Endothelial cell (in vitro differentiated cells): ENCODE data around the gene SLC18A2. TPM values are rescaled to one million over a fixed set of nuclear protein-coding genes. Genes with fewer than 3 reads are reported as not detected.
A peak's percentile ranks its signal among the peaks of the same experiment; 100 is the strongest.

Experiments used
- DNase-seq: peaks from one replicate; pipeline ENCODE4 v3.0.0; 2021; ENCODE audit warnings: low spot score
- H3K27ac Mint-ChIP-seq: one replicate; pipeline ENCODE4 v1.8.0; 2021; ENCODE audit warnings: mixed read lengths, inconsistent platforms; ENCODE audit not compliant: unreplicated experiment
- H3K27me3 Mint-ChIP-seq: one replicate; pipeline ENCODE4 v1.8.0; 2021; ENCODE audit warnings: mild to moderate bottlenecking, moderate library complexity, mixed read lengths, inconsistent platforms; ENCODE audit not compliant: unreplicated experiment
- H3K36me3 Mint-ChIP-seq: one replicate; pipeline ENCODE4 v1.8.0; 2021; ENCODE audit warnings: mild to moderate bottlenecking, low read depth, mixed read lengths, inconsistent platforms; ENCODE audit not compliant: unreplicated experiment
- H3K4me1 Mint-ChIP-seq: one replicate; pipeline ENCODE4 v1.8.0; 2021; ENCODE audit warnings: mild to moderate bottlenecking, mixed read lengths, inconsistent platforms; ENCODE audit not compliant: unreplicated experiment
- H3K4me3 Mint-ChIP-seq: one replicate; pipeline ENCODE4 v1.8.0; 2021; ENCODE audit warnings: mild to moderate bottlenecking, mixed read lengths, inconsistent platforms; ENCODE audit not compliant: unreplicated experiment
- H3K9me3 Mint-ChIP-seq: one replicate; pipeline ENCODE4 v1.8.0; 2021; ENCODE audit warnings: mixed read lengths, inconsistent platforms; ENCODE audit not compliant: unreplicated experiment
- CTCF ChIP-seq: fragments of 200-600 bp; sonication (generic); IDR thresholded peaks from one replicate; pipeline ENCODE4 v1.5.0; 2021; ENCODE audit warnings: antibody characterized with exemption; ENCODE audit not compliant: unreplicated experiment
- total RNA-seq: library from RNA; stranded (reverse); fragmentation: NEBNext Ultra II Directional; extraction: Animal tissue kit (Norgen Biotek cat#: 25700); gene quantifications from one replicate; pipeline ENCODE4 v1.2.1, GENCODE V29; 2021; ENCODE audit not compliant: unreplicated experiment

Gene SLC18A2
- total RNA-seq, 1 donor from 2014 or later, result 1.3 TPM

- DNase-seq, result peak; percentile 28
- Mint-ChIP-seq H3K9me3 (no peaks in the 10 kb centered on the region), H3K4me1 (no peaks in the 10 kb centered on the region), H3K27ac (no peak overlapping the region), H3K36me3 (no peaks in the 10 kb centered on the region), H3K27me3 (peaks cover 14% of the 10 kb centered on the region), H3K4me3 (peak overlapping the region; percentile 65)
- no peak for TF ChIP-seq CTCF
Measured at GRCh38 chr10:117217196-117217761, 23.6 kb upstream of the SLC18A2 start.

- no peaks in the 10 kb centered on the region for H3K9me3 Mint-ChIP-seq
- no peak for TF ChIP-seq CTCF
- DNase-seq, result no peak
- H3K36me3 Mint-ChIP-seq, result no peaks in the 10 kb centered on the region
- peaks cover 14% of the 10 kb centered on the region for H3K27me3 Mint-ChIP-seq
- no peak overlapping the region for H3K27ac Mint-ChIP-seq
- H3K4me1 Mint-ChIP-seq, result no peaks in the 10 kb centered on the region
- H3K4me3 Mint-ChIP-seq, result no peak overlapping the region
Measured at GRCh38 chr10:117218654-117219053, 22.3 kb upstream of the SLC18A2 start.

DNA sequence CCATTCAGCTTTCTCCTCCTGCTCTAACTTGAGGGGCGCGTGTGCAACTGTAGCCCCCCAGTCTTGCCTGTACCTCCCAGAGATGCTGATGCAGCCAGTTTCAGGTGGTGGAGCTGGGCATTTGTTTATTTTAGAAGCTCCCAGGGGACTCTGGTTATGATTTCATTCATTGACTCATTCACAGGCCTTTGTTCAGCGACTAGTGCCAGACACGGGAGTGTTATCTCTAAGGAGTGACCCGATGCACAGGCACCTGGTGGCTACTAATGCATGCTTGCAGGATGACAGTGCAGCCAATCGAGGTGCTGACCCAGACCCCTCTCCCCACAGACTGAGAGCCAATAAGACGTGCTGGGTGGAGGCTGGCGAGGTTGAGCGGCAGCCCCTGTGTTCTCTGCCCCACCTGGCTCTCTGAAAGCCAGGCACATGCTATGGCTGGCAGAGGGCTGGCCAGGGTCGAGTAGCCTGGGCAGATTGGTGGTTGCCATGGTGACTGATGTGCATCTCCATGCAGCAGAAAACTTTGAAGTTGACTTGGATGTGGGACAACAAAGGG, 19.7 kb upstream of the SLC18A2 start:
- peaks cover 9% of the 10 kb centered on the region for H3K27me3 Mint-ChIP-seq
- H3K9me3 Mint-ChIP-seq, result no peaks in the 10 kb centered on the region
- H3K4me3 Mint-ChIP-seq, result no peak overlapping the region
- no peak for TF ChIP-seq CTCF
- no peaks in the 10 kb centered on the region for H3K4me1 Mint-ChIP-seq
- no peak for DNase-seq
- no peak overlapping the region for H3K27ac Mint-ChIP-seq
- H3K36me3 Mint-ChIP-seq, result no peaks in the 10 kb centered on the region

- Mint-ChIP-seq H3K27ac (no peak overlapping the region), H3K4me3 (no peak overlapping the region), H3K4me1 (no peaks in the 10 kb centered on the region), H3K9me3 (no peaks in the 10 kb centered on the region), H3K27me3 (peaks cover 9% of the 10 kb centered on the region), H3K36me3 (no peaks in the 10 kb centered on the region)
- no peak for TF ChIP-seq CTCF
- no peak for DNase-seq
Measured at GRCh38 chr10:117222552-117222951, 18.4 kb upstream of the SLC18A2 start.

DNA sequence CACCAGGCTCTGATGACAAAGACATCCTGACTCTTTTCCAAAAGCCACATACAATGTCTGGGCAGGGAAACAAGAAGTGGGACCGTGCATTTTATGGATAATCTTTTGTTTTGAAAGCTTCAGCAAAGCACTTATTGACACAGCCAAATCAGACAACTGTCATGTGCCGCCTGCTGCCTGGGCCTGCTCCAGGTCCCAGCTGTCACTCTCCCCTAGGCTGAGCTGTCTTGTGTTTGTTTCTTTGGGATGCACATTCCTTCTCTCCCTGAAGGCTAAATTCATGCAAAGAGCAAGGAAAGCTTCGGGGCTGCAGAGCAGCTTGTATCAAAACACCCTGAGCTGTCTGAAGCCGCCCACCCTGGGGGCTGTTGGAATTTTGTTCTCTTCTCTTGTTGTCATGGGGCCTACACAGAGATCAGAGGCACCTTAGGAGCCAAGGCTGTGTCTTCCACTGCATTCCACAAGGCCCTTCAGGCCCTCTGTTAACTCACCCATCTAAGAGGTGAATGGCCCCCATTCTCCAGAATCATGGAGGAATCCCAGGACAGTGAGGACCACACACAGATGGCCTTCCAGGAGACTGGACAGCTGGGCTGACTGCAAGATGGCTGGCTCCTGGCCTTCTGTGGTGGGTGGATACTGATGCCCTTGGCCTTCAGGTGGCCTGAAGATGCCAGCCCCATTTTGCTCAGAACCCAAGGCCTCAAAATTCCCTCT, 17.8 kb upstream of the SLC18A2 start:
- no peaks in the 10 kb centered on the region for H3K4me1 Mint-ChIP-seq
- no peak overlapping the region for H3K4me3 Mint-ChIP-seq
- no peak for DNase-seq
- H3K36me3 Mint-ChIP-seq, result no peaks in the 10 kb centered on the region
- H3K9me3 Mint-ChIP-seq, result no peaks in the 10 kb centered on the region
- H3K27me3 Mint-ChIP-seq, result peaks cover 5% of the 10 kb centered on the region
- no peak overlapping the region for H3K27ac Mint-ChIP-seq
- no peak for TF ChIP-seq CTCF
